22Rv1 (cell line): ENCODE measurements around the gene FOXO1.

Experiments
- ZFX ChIP-seq: fragments of 450-650 bp; IDR thresholded peaks from 2 replicates; pipeline ENCODE4 v1.6.1; 2017; ENCODE audit warnings: antibody characterized with exemption, borderline replicate concordance
- TF ChIP-seq, protein P1 (sequence below): fragments of 450-650 bp; IDR thresholded peaks from 2 replicates; pipeline ENCODE4 v1.5.1; 2017; ENCODE audit warnings: mild to moderate bottlenecking

DNA sequence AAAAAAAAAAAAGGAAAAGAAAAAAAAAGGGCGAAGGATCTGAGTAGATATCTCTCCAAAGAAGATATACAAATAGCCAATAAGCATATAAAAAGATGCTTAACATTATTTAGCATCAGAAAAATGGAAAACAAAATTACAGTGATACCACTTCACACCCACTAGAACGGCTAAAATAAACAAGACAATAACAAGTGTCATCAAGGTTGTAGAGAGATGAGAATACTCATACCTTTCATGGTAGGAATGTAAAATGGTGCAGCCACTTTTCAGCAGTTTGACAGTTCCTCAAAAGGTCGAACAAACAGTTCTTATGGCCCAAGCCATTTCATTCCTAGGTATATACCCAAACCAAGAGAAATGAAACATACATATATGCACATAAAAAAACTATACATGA, 33.5 kb downstream of the FOXO1 start:
- TF ChIP-seq, protein P1, sequence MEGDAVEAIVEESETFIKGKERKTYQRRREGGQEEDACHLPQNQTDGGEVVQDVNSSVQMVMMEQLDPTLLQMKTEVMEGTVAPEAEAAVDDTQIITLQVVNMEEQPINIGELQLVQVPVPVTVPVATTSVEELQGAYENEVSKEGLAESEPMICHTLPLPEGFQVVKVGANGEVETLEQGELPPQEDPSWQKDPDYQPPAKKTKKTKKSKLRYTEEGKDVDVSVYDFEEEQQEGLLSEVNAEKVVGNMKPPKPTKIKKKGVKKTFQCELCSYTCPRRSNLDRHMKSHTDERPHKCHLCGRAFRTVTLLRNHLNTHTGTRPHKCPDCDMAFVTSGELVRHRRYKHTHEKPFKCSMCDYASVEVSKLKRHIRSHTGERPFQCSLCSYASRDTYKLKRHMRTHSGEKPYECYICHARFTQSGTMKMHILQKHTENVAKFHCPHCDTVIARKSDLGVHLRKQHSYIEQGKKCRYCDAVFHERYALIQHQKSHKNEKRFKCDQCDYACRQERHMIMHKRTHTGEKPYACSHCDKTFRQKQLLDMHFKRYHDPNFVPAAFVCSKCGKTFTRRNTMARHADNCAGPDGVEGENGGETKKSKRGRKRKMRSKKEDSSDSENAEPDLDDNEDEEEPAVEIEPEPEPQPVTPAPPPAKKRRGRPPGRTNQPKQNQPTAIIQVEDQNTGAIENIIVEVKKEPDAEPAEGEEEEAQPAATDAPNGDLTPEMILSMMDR: no peak
- TF ChIP-seq ZFX: no peak
